SK-N-SH (cell line): ENCODE data around the gene RAB6B.

Experiments
- FOSL2 ChIP-seq: IDR thresholded peaks from 2 replicates; pipeline ENCODE4 v1.4.0; 2012; ENCODE audit warnings: low read depth, mild to moderate bottlenecking, moderate library complexity, borderline replicate concordance
- NFIC ChIP-seq: IDR thresholded peaks from 2 replicates; pipeline ENCODE4 v1.4.0; 2012; ENCODE audit warnings: borderline replicate concordance
- RCOR1 ChIP-seq: fragments of 150-350 bp; IDR thresholded peaks from 2 replicates; pipeline ENCODE4 v1.6.1; 2017; ENCODE audit warnings: antibody characterized with exemption, low read length
- SMC3 ChIP-seq: IDR thresholded peaks from 2 replicates; pipeline ENCODE4 v1.6.1; 2012; ENCODE audit warnings: low read depth, low read length, improper control_type of control experiment
- YY1 ChIP-seq: IDR thresholded peaks from 2 replicates; pipeline ENCODE4 v1.4.0; 2012; ENCODE audit warnings: low read depth, mild to moderate bottlenecking
- TF ChIP-seq, protein P1 (sequence below): fragments of 150-350 bp; IDR thresholded peaks from 2 replicates; pipeline ENCODE4 v1.6.1; 2017; ENCODE audit warnings: antibody characterized with exemption, low read length, low read depth, borderline replicate concordance
- TF ChIP-seq, protein P2 (sequence below): IDR thresholded peaks from 2 replicates; pipeline ENCODE4 v1.6.1; 2012; ENCODE audit warnings: mild to moderate bottlenecking, low read depth, low read length, moderate library complexity
- TF ChIP-seq, protein P3 (sequence below): fragments of 200-600 bp; sonication (generic); IDR thresholded peaks from 2 replicates; pipeline ENCODE4 v1.6.1; 2017; ENCODE audit warnings: antibody characterized with exemption, mild to moderate bottlenecking, moderate library complexity
- TF ChIP-seq, protein P4 (sequence below): IDR thresholded peaks from 2 replicates; pipeline ENCODE4 v1.4.0; 2012; ENCODE audit warnings: low read depth

DNA sequence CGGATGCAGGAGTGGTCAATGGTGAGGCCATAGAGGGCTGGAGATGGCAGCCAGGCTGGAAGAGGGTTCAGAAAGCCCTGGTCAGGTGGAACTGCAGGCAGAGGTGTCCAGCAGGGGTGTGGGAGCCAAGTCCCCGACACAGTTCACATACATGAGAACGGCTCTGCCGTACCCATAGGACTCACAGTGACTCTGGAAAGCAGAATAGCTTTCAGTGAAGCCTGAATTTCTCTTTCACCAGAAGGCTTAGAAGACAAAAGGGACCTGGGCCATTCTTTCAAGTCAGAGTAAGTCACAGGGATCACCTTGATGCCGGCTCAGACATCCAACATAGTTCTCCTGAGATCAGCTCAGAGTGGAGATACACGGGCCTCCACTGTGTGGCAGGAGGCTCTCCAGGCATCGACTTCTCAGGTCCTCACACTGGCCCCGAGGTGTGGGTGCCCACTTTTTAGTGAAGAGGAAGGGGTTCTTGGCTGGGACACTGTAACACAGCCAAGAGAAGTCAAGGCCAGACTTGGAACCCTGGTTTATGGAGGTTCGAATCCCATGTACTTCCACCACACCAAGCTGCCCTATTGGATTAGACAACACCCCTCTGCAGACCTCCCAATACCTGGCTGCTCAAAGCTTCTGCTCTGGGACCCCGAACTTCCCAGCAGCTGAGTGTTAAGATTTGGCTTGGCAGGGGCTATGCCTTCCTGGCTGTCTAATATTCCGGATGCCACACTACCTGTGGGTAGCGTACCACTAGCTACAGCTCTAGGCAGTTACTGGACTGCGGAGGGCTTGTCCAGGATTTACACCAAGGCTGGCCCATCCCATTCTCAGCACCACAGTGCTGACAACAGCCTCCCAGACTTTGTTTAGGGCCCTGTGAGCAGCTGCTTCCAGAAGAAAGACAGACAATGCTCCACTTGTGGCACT is 40.4 kb upstream of the RAB6B start:
- no peak for TF ChIP-seq RCOR1
- TF ChIP-seq, protein P1, sequence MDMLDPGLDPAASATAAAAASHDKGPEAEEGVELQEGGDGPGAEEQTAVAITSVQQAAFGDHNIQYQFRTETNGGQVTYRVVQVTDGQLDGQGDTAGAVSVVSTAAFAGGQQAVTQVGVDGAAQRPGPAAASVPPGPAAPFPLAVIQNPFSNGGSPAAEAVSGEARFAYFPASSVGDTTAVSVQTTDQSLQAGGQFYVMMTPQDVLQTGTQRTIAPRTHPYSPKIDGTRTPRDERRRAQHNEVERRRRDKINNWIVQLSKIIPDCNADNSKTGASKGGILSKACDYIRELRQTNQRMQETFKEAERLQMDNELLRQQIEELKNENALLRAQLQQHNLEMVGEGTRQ, result no peak
- TF ChIP-seq, protein P2, sequence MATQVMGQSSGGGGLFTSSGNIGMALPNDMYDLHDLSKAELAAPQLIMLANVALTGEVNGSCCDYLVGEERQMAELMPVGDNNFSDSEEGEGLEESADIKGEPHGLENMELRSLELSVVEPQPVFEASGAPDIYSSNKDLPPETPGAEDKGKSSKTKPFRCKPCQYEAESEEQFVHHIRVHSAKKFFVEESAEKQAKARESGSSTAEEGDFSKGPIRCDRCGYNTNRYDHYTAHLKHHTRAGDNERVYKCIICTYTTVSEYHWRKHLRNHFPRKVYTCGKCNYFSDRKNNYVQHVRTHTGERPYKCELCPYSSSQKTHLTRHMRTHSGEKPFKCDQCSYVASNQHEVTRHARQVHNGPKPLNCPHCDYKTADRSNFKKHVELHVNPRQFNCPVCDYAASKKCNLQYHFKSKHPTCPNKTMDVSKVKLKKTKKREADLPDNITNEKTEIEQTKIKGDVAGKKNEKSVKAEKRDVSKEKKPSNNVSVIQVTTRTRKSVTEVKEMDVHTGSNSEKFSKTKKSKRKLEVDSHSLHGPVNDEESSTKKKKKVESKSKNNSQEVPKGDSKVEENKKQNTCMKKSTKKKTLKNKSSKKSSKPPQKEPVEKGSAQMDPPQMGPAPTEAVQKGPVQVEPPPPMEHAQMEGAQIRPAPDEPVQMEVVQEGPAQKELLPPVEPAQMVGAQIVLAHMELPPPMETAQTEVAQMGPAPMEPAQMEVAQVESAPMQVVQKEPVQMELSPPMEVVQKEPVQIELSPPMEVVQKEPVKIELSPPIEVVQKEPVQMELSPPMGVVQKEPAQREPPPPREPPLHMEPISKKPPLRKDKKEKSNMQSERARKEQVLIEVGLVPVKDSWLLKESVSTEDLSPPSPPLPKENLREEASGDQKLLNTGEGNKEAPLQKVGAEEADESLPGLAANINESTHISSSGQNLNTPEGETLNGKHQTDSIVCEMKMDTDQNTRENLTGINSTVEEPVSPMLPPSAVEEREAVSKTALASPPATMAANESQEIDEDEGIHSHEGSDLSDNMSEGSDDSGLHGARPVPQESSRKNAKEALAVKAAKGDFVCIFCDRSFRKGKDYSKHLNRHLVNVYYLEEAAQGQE, result no peak
- TF ChIP-seq FOSL2, result no peak
- TF ChIP-seq YY1, result no peak
- TF ChIP-seq, protein P3, sequence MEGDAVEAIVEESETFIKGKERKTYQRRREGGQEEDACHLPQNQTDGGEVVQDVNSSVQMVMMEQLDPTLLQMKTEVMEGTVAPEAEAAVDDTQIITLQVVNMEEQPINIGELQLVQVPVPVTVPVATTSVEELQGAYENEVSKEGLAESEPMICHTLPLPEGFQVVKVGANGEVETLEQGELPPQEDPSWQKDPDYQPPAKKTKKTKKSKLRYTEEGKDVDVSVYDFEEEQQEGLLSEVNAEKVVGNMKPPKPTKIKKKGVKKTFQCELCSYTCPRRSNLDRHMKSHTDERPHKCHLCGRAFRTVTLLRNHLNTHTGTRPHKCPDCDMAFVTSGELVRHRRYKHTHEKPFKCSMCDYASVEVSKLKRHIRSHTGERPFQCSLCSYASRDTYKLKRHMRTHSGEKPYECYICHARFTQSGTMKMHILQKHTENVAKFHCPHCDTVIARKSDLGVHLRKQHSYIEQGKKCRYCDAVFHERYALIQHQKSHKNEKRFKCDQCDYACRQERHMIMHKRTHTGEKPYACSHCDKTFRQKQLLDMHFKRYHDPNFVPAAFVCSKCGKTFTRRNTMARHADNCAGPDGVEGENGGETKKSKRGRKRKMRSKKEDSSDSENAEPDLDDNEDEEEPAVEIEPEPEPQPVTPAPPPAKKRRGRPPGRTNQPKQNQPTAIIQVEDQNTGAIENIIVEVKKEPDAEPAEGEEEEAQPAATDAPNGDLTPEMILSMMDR, result no peak
- TF ChIP-seq, protein P4, sequence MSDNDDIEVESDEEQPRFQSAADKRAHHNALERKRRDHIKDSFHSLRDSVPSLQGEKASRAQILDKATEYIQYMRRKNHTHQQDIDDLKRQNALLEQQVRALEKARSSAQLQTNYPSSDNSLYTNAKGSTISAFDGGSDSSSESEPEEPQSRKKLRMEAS, result no peak
- TF ChIP-seq SMC3, result no peak
- no peak for TF ChIP-seq NFIC
